Naive B cell (primary cell): ENCODE data around the gene YWHAE. TPM values are rescaled to one million over a fixed set of nuclear protein-coding genes. Genes with fewer than 3 reads are reported as not detected.
A peak's percentile ranks its signal among the peaks of the same experiment; 100 is the strongest.
"Not testable (repeated sequence)": the region's sequence is repeated elsewhere in the genome, so short reads cannot be mapped to it uniquely, and the experiment has no call there.

Source experiments
- ATAC-seq, 2 donors: fragments of 150-1000 bp; cut with Tn5 transposase; 2 replicates each; pipeline ENCODE4 v1.10.0; 2021; ENCODE audit warnings: low read depth in 2 of 2, mild to moderate bottlenecking in 2 of 2, moderate library complexity in 2 of 2
- DNase-seq: peaks from one replicate; pipeline ENCODE4 v3.0.0; 2022
- H3K27ac Mint-ChIP-seq, 6 donors: one replicate each; pipeline ENCODE4 v1.8.0; 2020 to 2022; ENCODE audit warnings: mild to moderate bottlenecking in 6 of 6, mixed read lengths in 6 of 6, moderate library complexity in 5 of 6, inconsistent platforms in 2 of 6
- H3K27me3 Mint-ChIP-seq, 3 donors: one replicate each; pipeline ENCODE4 v1.8.0; 2021 to 2022; ENCODE audit warnings: mixed read lengths in 3 of 3, mild to moderate bottlenecking in 1 of 3
- H3K36me3 Mint-ChIP-seq, 2 donors: one replicate each; pipeline ENCODE4 v1.8.0; 2020 to 2022; ENCODE audit warnings: mixed read lengths in 2 of 2, inconsistent platforms in 1 of 2, mild to moderate bottlenecking in 1 of 2
- H3K4me1 Mint-ChIP-seq, 3 donors: one replicate each; pipeline ENCODE4 v1.8.0; 2020 to 2022; ENCODE audit warnings: mixed read lengths in 3 of 3, inconsistent platforms in 1 of 3, mild to moderate bottlenecking in 1 of 3, moderate library complexity in 1 of 3
- H3K4me3 Mint-ChIP-seq, 8 donors: one replicate each; pipeline ENCODE4 v1.8.0; 2020 to 2022; ENCODE audit warnings: mild to moderate bottlenecking in 8 of 8, mixed read lengths in 8 of 8, moderate library complexity in 8 of 8, inconsistent platforms in 2 of 8
- H3K9me3 Mint-ChIP-seq, 7 donors: one replicate each; pipeline ENCODE4 v1.8.0; 2020 to 2022; ENCODE audit warnings: mixed read lengths in 7 of 7, mild to moderate bottlenecking in 5 of 7, inconsistent platforms in 2 of 7, moderate library complexity in 1 of 7
- polyA plus RNA-seq, 6 donors: library from polyadenylated mRNA; unstranded; fragments of 300-500 nt; fragmentation: Illumina TruSeq; gene quantifications; one replicate each; pipeline ENCODE4 v1.2.3, GENCODE V29; 2021; ENCODE audit warnings: low read depth in 6 of 6

The YWHAE gene
- polyA plus RNA-seq, 6 donors from 2014 or later: 41.6 to 51.5 (median 44.8) TPM

DNA sequence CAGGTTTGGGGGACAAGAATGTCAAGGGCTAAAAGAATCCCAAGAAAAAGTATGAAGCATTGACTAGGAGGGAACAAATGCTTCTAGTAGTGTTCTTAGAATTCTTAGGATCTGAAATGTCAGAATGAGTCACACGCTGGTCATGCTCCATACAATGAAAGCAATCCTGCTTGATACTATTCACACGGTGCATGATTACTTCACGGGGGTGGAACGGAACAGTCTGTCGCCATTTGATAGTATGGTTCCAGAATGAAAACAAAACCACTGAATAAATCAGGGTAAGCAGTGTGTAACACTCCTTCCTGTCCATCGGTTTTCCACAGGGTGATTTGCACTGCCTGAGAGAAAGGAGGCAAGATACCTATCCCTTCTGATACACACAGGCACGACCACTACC is 22.9 kb upstream of the YWHAE start:
- no peak overlapping the region for H3K4me3 Mint-ChIP-seq
- peaks cover 11 to 12% (median 12%) of the 10 kb centered on the region in 3 donors for H3K4me1 Mint-ChIP-seq
- peaks cover 0 to 2% of the 10 kb centered on the region in 2 donors for H3K36me3 Mint-ChIP-seq
- no peaks in the 10 kb centered on the region for H3K27me3 Mint-ChIP-seq
- ATAC-seq (no peak), DNase-seq (no peak)
- H3K27ac Mint-ChIP-seq: peak overlapping the region in 2 of 6 donors; percentile 35
- H3K9me3 Mint-ChIP-seq: no peaks in the 10 kb centered on the region

GRCh38 chr17:1421470-1421869 is 21.4 kb upstream of the YWHAE start:
- ATAC-seq (no peak), DNase-seq (no peak)
- no peaks in the 10 kb centered on the region for H3K9me3 Mint-ChIP-seq
- H3K4me3 Mint-ChIP-seq: no peak overlapping the region
- peaks cover 7 to 12% (median 11%) of the 10 kb centered on the region in 3 donors for H3K4me1 Mint-ChIP-seq
- H3K36me3 Mint-ChIP-seq: peaks cover 0 to 4% of the 10 kb centered on the region in 2 donors
- peak overlapping the region in 2 of 6 donors; percentile 26 to 49 for H3K27ac Mint-ChIP-seq
- no peaks in the 10 kb centered on the region for H3K27me3 Mint-ChIP-seq

DNA sequence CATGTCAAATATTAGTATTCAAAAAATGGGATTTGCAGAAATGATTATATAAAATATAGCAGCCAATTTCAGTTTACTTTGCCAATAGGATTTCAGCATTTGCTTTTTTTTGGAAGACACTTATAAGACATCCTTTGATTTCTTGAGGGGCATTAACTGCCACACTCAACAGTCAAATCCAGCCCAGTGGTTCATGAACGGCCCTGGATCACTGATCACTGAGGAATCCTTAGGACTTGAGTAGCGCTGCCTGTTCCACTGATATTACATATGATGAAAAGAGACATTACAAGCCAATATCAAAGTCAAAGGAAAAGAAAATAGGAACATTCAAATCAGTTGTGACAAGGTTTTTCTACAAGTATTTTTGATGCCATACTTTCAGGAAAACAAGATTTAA is 21.0 kb upstream of the YWHAE start:
- DNase-seq (no peak), ATAC-seq (no peak)
- Mint-ChIP-seq H3K4me1 (peaks cover 6 to 9% (median 8%) of the 10 kb centered on the region in 3 donors), H3K36me3 (peaks cover 0 to 4% of the 10 kb centered on the region in 2 donors), H3K27me3 (no peaks in the 10 kb centered on the region), H3K4me3 (no peak overlapping the region), H3K27ac (peak overlapping the region in 2 of 6 donors; percentile 19 to 49), H3K9me3 (no peaks in the 10 kb centered on the region)

- Mint-ChIP-seq H3K36me3 (peaks cover 0 to 4% of the 10 kb centered on the region in 2 donors), H3K4me1 (peaks cover 0 to 5% (median 4%) of the 10 kb centered on the region in 3 donors)
- ATAC-seq: no peak
Measured at GRCh38 chr17:1420163-1420562, 20.1 kb upstream of the YWHAE start.

DNA sequence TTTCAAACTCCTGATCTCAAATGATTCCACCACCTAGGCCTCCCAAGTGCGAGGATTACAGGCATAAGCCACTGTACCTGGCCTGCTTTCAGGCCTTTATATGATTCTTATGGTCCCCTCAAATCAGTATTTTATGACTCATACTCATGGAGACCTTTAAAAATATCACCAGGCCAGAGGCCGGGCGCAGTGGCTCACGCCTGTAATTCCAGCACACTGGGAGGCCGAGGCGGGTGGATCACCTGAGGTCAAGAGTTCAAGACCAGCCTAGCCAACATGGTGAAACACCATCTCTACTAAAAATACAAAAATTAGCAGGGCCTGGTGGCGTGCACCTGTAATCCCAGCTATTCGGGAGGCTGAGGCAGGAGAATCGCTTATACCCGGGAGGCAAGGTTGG is 18.5 kb upstream of the YWHAE start:
- H3K36me3 Mint-ChIP-seq, DNase-seq, H3K4me3 Mint-ChIP-seq, H3K27me3 Mint-ChIP-seq, H3K9me3 Mint-ChIP-seq, H3K4me1 Mint-ChIP-seq, ATAC-seq: not testable (repeated sequence)
- peak overlapping the region in 2 of 6 donors; percentile 76 to 91 for H3K27ac Mint-ChIP-seq

More at GRCh38 chr17:1420163-1420562, 20.1 kb upstream of the YWHAE start:
- no peaks in the 10 kb centered on the region for H3K9me3 Mint-ChIP-seq
- peak overlapping the region in 2 of 6 donors; percentile 41 to 85 for H3K27ac Mint-ChIP-seq
- H3K4me3 Mint-ChIP-seq: no peak overlapping the region
- no peak for DNase-seq
- no peaks in the 10 kb centered on the region for H3K27me3 Mint-ChIP-seq

DNA sequence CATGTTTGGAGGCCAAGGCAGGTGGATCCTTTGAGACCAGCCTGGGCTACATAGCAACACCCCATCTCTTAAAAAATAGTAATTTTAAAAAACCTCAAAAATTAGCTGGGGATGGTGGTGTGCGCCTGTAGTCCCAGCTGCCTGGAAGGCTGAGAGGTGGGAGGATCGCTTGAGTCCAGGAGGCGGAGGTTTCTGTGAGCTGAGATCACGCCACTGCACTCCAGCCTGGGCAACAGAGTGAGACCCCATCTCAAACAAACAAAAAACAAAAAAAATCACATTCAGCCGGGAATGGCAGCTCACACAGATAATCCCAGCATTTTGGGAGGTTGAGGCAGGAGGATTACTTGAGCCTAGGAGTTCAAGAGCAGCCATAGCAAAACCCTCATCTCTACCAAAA is 16.4 kb upstream of the YWHAE start:
- H3K9me3 Mint-ChIP-seq: no peaks in the 10 kb centered on the region
- no peak for ATAC-seq
- peak overlapping the region in 1 of 6 donors; percentile 49 for H3K27ac Mint-ChIP-seq
- H3K36me3 Mint-ChIP-seq: peaks cover 0 to 4% of the 10 kb centered on the region in 2 donors
- DNase-seq: no peak
- H3K27me3 Mint-ChIP-seq: no peaks in the 10 kb centered on the region
- H3K4me1 Mint-ChIP-seq: peaks cover 0 to 7% (median 0%) of the 10 kb centered on the region in 3 donors
- no peak overlapping the region for H3K4me3 Mint-ChIP-seq

DNA sequence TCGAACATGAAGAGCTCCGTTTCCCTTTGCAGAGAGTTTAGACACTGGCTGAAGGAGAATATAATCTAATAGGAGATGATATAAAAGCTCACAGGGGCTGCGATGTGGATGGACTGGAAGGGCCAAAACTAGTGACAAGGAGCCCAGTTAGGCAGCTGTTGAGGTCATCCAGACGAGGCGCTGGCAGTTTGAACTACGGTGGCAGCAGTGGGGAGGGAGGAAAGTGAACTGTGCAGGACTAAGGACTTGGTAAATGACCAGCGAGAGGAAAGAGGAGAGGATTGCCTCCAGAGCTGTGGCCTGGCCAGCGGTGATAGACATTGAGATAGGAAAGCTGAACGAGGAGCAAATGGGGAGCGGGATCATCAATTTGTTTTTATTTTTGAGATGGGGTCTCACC is 14.6 kb upstream of the YWHAE start:
- Mint-ChIP-seq H3K4me1 (peaks cover 0 to 7% (median 0%) of the 10 kb centered on the region in 3 donors), H3K27me3 (no peaks in the 10 kb centered on the region), H3K36me3 (peaks cover 0 to 4% of the 10 kb centered on the region in 2 donors), H3K9me3 (no peaks in the 10 kb centered on the region), H3K27ac (peak overlapping the region in 2 of 6 donors; percentile 55 to 87), H3K4me3 (no peak overlapping the region)
- DNase-seq (no peak), ATAC-seq (no peak)

- H3K9me3 Mint-ChIP-seq: no peaks in the 10 kb centered on the region
- H3K4me3 Mint-ChIP-seq: no peak overlapping the region
- peak overlapping the region in 2 of 6 donors; percentile 56 to 77 for H3K27ac Mint-ChIP-seq
- H3K27me3 Mint-ChIP-seq: no peaks in the 10 kb centered on the region
- DNase-seq: no peak
- ATAC-seq: no peak
- H3K4me1 Mint-ChIP-seq: peaks cover 0 to 7% (median 0%) of the 10 kb centered on the region in 3 donors
- H3K36me3 Mint-ChIP-seq: peaks cover 0 to 4% of the 10 kb centered on the region in 2 donors
Measured at GRCh38 chr17:1414001-1414574, 14.1 kb upstream of the YWHAE start.

- Mint-ChIP-seq H3K36me3 (peaks cover 0 to 4% of the 10 kb centered on the region in 2 donors), H3K4me1 (peaks cover 0 to 7% (median 0%) of the 10 kb centered on the region in 3 donors), H3K9me3 (no peaks in the 10 kb centered on the region), H3K27ac (peak overlapping the region in 1 of 6 donors; percentile 11), H3K27me3 (no peaks in the 10 kb centered on the region), H3K4me3 (no peak overlapping the region)
- no peak for ATAC-seq
- no peak for DNase-seq
Measured at GRCh38 chr17:1413281-1413791, 13.3 kb upstream of the YWHAE start.

GRCh38 chr17:1412185-1413110 is 12.4 kb upstream of the YWHAE start:
- DNase-seq: no peak
- no peak overlapping the region for H3K4me3 Mint-ChIP-seq
- no peaks in the 10 kb centered on the region for H3K27me3 Mint-ChIP-seq
- no peaks in the 10 kb centered on the region for H3K9me3 Mint-ChIP-seq
- H3K4me1 Mint-ChIP-seq: peaks cover 0 to 7% (median 0%) of the 10 kb centered on the region in 3 donors
- no peaks in the 10 kb centered on the region for H3K36me3 Mint-ChIP-seq
- H3K27ac Mint-ChIP-seq: no peak overlapping the region
- no peak for ATAC-seq

DNA sequence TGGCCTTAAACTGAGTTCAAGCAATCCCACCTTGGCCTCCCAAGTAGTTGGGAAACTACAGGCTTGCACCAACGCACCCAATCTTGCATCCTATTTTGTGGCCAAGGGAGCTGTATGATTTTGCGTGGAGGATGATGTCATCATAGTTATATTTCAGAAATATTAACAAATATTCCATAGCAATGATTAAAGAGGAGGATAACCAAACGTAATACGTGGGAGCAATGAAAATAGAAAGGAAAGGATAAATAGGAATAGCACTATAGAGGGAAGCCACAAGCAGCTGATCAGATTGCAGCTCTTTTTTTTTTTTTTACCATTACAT is 2.2 kb upstream of the YWHAE start:
- no peak for ATAC-seq
- no peak for DNase-seq
- Mint-ChIP-seq H3K4me1 (peaks cover 17 to 25% (median 21%) of the 10 kb centered on the region in 3 donors), H3K9me3 (no peaks in the 10 kb centered on the region), H3K36me3 (peaks cover 0 to 7% of the 10 kb centered on the region in 2 donors), H3K4me3 (peak overlapping the region in 1 of 8 donors; percentile 26), H3K27ac (no peak overlapping the region), H3K27me3 (no peaks in the 10 kb centered on the region)

DNA sequence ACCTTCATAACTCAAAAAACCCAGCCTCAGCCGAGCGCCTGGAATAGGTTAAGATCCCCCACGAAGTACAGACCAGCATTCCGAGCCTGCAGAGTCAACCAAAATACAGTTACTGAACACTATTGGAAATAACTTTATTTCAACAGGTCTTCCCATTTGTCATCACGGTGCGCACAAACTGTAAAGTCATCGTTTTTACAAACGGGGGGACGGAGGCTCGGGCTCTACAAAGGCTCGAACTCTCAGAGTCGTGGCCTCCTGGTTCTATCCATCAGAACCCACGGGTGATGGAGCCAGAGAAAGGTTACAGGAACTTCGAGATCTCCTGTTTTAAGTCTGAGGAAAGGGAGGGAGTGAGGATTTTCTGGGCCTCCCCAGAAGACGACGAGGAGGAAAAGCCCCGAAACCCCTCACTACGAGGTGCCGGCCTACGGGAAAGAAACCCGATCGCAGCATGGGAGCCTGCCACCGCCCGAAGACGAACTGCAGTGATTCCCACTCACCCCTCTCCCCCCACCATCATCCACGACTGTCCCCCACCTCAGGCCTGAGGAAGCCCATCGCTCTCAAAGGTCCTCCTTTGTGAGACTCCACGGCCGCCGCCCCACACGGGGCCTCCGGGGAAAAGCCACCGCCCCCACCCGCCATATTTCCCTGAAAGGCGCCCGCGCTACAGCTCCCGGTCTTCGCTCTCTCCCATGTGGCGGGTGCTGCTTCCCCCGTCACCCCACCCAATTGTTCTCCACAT is 917 bp downstream of the YWHAE start:
- Mint-ChIP-seq H3K27ac (peak overlapping the region; percentile 94 to 100 (median 99)), H3K27me3 (no peaks in the 10 kb centered on the region), H3K36me3 (peaks cover 0 to 7% of the 10 kb centered on the region in 2 donors), H3K4me1 (peaks cover 30 to 46% (median 36%) of the 10 kb centered on the region in 3 donors), H3K9me3 (no peaks in the 10 kb centered on the region), H3K4me3 (peak overlapping the region; percentile 97 to 100 (median 98))
- peak; percentile 32 to 35 for ATAC-seq
- DNase-seq: peak; percentile 20

DNA sequence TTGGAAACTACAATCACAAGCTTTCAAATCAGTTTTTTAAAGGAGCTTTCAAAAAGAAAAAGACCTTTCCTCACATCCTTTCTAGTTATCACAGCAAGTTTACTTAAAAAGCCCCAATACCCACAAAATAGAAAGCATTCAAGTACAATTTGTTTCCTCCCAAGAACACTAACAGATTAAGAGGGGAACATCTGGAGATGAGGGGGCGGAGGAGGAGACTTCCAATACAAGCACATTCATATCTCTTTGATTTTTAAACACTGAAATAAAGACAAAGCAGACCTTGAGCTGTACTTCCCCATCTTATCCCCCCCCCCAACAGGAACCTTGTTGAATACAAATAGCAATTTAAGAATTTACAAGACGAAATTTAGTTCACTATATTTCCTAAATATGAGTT is 2.0 kb downstream of the YWHAE start:
- Mint-ChIP-seq H3K4me3 (peak overlapping the region; percentile 6 to 100 (median 98)), H3K27me3 (no peaks in the 10 kb centered on the region), H3K4me1 (peaks cover 33 to 56% (median 41%) of the 10 kb centered on the region in 3 donors), H3K27ac (peak overlapping the region in 5 of 6 donors; percentile 51 to 100 (median 89)), H3K9me3 (no peaks in the 10 kb centered on the region), H3K36me3 (peaks cover 0 to 7% of the 10 kb centered on the region in 2 donors)
- DNase-seq: no peak
- no peak for ATAC-seq
